Activated CD4-positive, CD25-positive, alpha-beta regulatory T cell treated with anti-CD3 and anti-CD28 coated beads, Interleukin-2, amount 50 U/mL, for 24 hours (primary cell): ENCODE results near the gene MTSS2.

Source experiments
- ATAC-seq, 2 donors: fragments of 150-1000 bp; cut with Tn5 transposase; one replicate each; pipeline ENCODE4 v1.10.0; 2021; ENCODE audit warnings: mild to moderate bottlenecking in 1 of 2, moderate library complexity in 1 of 2

The MTSS2 gene

GRCh38 chr16:70698901-70699300 is 13.0 kb upstream of the MTSS2 start:
- no peak for ATAC-seq

GRCh38 chr16:70697594-70698170 is 11.8 kb upstream of the MTSS2 start:
- ATAC-seq, result no peak

GRCh38 chr16:70696952-70697593 is 11.2 kb upstream of the MTSS2 start:
- no peak for ATAC-seq

GRCh38 chr16:70696355-70696754 is 10.5 kb upstream of the MTSS2 start:
- no peak for ATAC-seq

- no peak for ATAC-seq
Observed at GRCh38 chr16:70695331-70696070, 9.6 kb upstream of the MTSS2 start.

- no peak for ATAC-seq
Observed at GRCh38 chr16:70694868-70695218, 9.0 kb upstream of the MTSS2 start.

GRCh38 chr16:70694088-70694867 is 8.4 kb upstream of the MTSS2 start:
- ATAC-seq, result no peak

GRCh38 chr16:70692873-70693671 is 7.2 kb upstream of the MTSS2 start:
- no peak for ATAC-seq

GRCh38 chr16:70692130-70692872 is 6.4 kb upstream of the MTSS2 start:
- ATAC-seq, result no peak

GRCh38 chr16:70691223-70692129 is 5.6 kb upstream of the MTSS2 start:
- ATAC-seq, result no peak

- ATAC-seq, result no peak
Observed at GRCh38 chr16:70689970-70690891, 4.4 kb upstream of the MTSS2 start.

GRCh38 chr16:70689035-70689969 is 3.4 kb upstream of the MTSS2 start:
- no peak for ATAC-seq

GRCh38 chr16:70688246-70688742 is 2.4 kb upstream of the MTSS2 start:
- ATAC-seq, result no peak

- ATAC-seq, result no peak
Observed at GRCh38 chr16:70687671-70688245, 1.9 kb upstream of the MTSS2 start.

- no peak for ATAC-seq
Observed at GRCh38 chr16:70687102-70687511, 1.3 kb upstream of the MTSS2 start.

GRCh38 chr16:70686376-70687101 is 686 bp upstream of the MTSS2 start:
- no peak for ATAC-seq
